Measurements from ENCODE around the gene IL10RB.
A peak's percentile ranks its signal among the peaks of the same experiment; 100 is the strongest.

DNA sequence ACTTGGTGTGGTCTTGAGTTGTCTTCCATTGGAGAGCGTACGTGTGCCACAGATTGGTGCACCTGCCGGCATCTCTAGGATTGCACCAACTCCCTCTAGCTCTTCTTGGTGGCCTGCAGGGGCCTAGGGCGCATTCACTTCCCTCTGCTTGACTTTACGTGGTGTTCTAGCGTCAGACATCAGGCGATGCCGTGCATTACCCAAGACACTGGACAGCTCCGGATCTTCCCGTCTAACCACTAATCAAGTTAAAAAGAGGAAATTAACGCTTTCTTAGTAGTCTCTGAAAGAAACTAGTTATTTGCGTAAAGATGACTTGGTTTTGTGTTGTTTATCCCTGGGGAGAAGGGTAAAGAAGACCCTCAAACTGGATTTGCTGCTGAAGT lies 510 bp upstream of the IL10RB start:
- TF ChIP-seq, protein P1, sequence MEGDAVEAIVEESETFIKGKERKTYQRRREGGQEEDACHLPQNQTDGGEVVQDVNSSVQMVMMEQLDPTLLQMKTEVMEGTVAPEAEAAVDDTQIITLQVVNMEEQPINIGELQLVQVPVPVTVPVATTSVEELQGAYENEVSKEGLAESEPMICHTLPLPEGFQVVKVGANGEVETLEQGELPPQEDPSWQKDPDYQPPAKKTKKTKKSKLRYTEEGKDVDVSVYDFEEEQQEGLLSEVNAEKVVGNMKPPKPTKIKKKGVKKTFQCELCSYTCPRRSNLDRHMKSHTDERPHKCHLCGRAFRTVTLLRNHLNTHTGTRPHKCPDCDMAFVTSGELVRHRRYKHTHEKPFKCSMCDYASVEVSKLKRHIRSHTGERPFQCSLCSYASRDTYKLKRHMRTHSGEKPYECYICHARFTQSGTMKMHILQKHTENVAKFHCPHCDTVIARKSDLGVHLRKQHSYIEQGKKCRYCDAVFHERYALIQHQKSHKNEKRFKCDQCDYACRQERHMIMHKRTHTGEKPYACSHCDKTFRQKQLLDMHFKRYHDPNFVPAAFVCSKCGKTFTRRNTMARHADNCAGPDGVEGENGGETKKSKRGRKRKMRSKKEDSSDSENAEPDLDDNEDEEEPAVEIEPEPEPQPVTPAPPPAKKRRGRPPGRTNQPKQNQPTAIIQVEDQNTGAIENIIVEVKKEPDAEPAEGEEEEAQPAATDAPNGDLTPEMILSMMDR (IDR thresholded peaks at IDR 0.05), result peak in 1 of 2 donors; percentile 9
- TF ChIP-seq POLR2AphosphoS5 (IDR thresholded peaks at IDR 0.05), result no peak
- TF ChIP-seq EP300 (IDR thresholded peaks at IDR 0.05), result no peak
